H1 (cell line): ENCODE results near the gene SP9. TPM values are rescaled to one million over a fixed set of nuclear protein-coding genes. Genes with fewer than 3 reads are reported as not detected.

Experiments used
- CHD1 ChIP-seq: IDR thresholded peaks from 2 replicates; pipeline ENCODE4 v1.6.1; 2012; ENCODE audit warnings: low read depth, low read length, improper control_type of control experiment
- polyA plus RNA-seq, 7 experiments: library from polyadenylated mRNA; depleted of rRNA in 3 of 7; stranded (reverse) in 5 of 7; unstranded in 2 of 7; fragments of >200 nt in 5 of 7; fragments of 200-250 nt in 2 of 7; gene quantifications; 1 replicate in 5 of 7; 2 replicates in 1 of 7; 4 replicates in 1 of 7; pipeline versions ENCODE4 v1.2.1 to v1.2.3, GENCODE V29; 2011 to 2013; ENCODE audit warnings: missing spikeins in 2 of 7, mixed read lengths in 2 of 7
- total RNA-seq: library from RNA; stranded (reverse); fragmentation: NEBNext Ultra II Directional; extraction: Animal tissue kit (Norgen Biotek cat#: 25700); gene quantifications from 2 replicates; pipeline ENCODE4 v1.2.1, GENCODE V29; 2021

SP9 gene
- total and polyA plus RNA-seq, 2 of the 8 experiments (the other 6 are each of a cell fraction or from before 2014, with no cell fraction given) = 0.03 to 0.11 TPM

GRCh38 chr2:174334781-174335251 is at the start of gene SP9 (continued):
- TF ChIP-seq CHD1 = no peak
